PFSK-1 (cell line): ENCODE measurements around the gene GSKIP.

Experiments
- FOXP2 ChIP-seq: optimal IDR thresholded peaks from 2 replicates; pipeline ENCODE3; 2011; ENCODE audit warnings: borderline replicate concordance, control low read depth, inconsistent platforms; ENCODE audit not compliant: insufficient read depth; ENCODE audit errors: extremely low read length, extremely low read depth
- POLR2AphosphoS5 ChIP-seq: IDR thresholded peaks from 2 replicates; pipeline ENCODE4 v1.6.1; 2012; ENCODE audit warnings: low read depth, mild to moderate bottlenecking, control low read depth, low read length, moderate library complexity
- SIN3A ChIP-seq: IDR thresholded peaks from 2 replicates; pipeline ENCODE4 v1.6.1; 2012; ENCODE audit warnings: mild to moderate bottlenecking, low read length, moderate library complexity, borderline replicate concordance; ENCODE audit not compliant: insufficient read depth
- TAF1 ChIP-seq: IDR thresholded peaks from 2 replicates; pipeline ENCODE4 v1.6.1; 2012; ENCODE audit warnings: low read length, control low read depth, borderline replicate concordance; ENCODE audit not compliant: insufficient read depth
- TF ChIP-seq, protein P1 (sequence below), 2 experiments: IDR thresholded peaks; 2 replicates each; pipeline versions ENCODE4 v1.6.1 to v1.8.0; 2011 to 2012; ENCODE audit warnings: low read depth in 2 of 2, low read length in 2 of 2, control low read depth in 1 of 2, inconsistent platforms in 1 of 2, mild to moderate bottlenecking in 1 of 2, moderate library complexity in 1 of 2; ENCODE audit not compliant: insufficient read depth in 1 of 2

Gene GSKIP

DNA sequence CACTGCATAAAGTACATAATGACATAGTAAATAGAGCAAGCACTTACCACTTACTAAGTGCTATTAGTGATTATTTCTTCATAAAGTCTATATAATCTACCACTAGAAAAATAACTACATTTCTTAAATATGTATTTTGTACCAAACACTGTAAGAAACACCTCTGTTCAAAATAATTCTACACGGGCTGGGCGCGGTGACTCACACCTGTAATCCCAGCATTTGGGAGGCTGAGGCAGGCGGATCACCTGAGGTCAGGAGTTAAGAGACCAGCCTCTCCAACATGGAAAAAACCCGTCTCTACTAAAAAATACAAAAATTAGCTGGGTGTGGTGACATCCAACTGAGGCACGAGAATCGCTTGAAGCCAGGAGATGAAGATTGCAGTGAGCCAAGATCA, 39.1 kb upstream of the GSKIP start:
- TF ChIP-seq, protein P1, sequence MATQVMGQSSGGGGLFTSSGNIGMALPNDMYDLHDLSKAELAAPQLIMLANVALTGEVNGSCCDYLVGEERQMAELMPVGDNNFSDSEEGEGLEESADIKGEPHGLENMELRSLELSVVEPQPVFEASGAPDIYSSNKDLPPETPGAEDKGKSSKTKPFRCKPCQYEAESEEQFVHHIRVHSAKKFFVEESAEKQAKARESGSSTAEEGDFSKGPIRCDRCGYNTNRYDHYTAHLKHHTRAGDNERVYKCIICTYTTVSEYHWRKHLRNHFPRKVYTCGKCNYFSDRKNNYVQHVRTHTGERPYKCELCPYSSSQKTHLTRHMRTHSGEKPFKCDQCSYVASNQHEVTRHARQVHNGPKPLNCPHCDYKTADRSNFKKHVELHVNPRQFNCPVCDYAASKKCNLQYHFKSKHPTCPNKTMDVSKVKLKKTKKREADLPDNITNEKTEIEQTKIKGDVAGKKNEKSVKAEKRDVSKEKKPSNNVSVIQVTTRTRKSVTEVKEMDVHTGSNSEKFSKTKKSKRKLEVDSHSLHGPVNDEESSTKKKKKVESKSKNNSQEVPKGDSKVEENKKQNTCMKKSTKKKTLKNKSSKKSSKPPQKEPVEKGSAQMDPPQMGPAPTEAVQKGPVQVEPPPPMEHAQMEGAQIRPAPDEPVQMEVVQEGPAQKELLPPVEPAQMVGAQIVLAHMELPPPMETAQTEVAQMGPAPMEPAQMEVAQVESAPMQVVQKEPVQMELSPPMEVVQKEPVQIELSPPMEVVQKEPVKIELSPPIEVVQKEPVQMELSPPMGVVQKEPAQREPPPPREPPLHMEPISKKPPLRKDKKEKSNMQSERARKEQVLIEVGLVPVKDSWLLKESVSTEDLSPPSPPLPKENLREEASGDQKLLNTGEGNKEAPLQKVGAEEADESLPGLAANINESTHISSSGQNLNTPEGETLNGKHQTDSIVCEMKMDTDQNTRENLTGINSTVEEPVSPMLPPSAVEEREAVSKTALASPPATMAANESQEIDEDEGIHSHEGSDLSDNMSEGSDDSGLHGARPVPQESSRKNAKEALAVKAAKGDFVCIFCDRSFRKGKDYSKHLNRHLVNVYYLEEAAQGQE (IDR thresholded peaks at IDR 0.05; ENCODE audit: insufficient read depth in 1 of 2, low read depth in 2 of 2, low read length in 2 of 2) = no peak
- TF ChIP-seq POLR2AphosphoS5 (no peak), FOXP2 (no peak), SIN3A (no peak), TAF1 (no peak)

DNA sequence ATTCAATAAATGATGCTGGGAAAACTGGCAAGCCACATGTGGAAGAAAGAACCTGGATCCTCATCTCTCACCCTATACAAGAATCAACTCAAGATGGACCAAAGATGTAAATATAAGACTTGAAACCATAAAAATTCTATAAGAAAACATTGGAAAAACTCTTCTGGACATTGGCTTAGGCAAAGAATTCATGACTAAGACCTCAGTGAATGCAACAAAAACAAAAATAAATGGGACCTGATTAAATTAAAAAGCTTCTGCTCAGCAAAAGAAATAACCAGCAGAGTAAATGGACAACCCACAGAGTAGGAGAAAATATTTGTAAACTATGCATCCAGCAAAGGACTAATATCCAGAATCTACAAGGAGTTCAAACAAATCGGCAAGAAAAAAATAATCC, 24.8 kb upstream of the GSKIP start:
- TF ChIP-seq FOXP2 (no peak), TAF1 (no peak), POLR2AphosphoS5 (no peak), SIN3A (no peak)
- TF ChIP-seq, protein P1 (IDR thresholded peaks at IDR 0.05; ENCODE audit: insufficient read depth in 1 of 2, low read depth in 2 of 2, low read length in 2 of 2) = no peak

DNA sequence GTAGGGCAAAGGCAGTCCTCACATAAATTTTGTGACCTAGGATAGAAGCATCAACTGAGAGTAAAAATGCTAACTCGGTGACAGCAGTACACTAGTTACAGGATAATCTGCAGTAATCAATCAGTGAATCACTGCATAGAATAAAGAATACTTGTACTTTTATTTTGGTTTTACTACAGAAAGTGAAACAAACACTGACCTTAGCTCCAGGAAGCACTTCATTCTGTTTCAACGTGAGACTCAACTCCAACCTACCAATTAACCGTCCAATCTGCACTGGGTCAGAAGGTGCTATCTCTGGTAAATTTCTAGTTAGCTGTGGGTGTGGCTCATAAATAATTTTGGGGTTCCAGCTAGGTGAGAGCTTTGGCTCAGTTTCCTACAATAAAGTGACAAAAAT, 22.0 kb upstream of the GSKIP start:
- TF ChIP-seq FOXP2 = no peak
- no peak for TF ChIP-seq POLR2AphosphoS5
- TF ChIP-seq TAF1 = no peak
- no peak for TF ChIP-seq SIN3A
- TF ChIP-seq, protein P1 (IDR thresholded peaks at IDR 0.05; ENCODE audit: insufficient read depth in 1 of 2, low read depth in 2 of 2, low read length in 2 of 2) = no peak

DNA sequence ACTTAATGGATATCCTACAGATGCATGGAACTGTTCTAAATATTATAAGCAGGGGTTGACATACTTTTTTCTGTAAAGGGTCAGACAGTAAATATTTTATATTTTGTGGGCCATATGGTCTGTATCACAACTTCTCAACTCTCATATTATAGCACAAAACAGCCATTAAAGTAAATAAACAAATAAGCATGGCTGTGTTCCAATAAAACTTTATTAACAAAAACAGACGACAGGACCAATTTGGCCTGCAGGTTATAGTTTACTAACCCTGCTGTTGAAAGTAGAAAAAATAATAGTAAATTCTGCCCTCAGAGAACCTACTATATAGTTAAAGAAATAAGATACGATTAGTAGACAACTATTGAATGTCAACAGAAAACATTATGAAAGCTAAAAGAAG, 17.7 kb upstream of the GSKIP start:
- TF ChIP-seq FOXP2 (no peak), SIN3A (no peak), POLR2AphosphoS5 (no peak), TAF1 (no peak)
- TF ChIP-seq, protein P1 (IDR thresholded peaks at IDR 0.05; ENCODE audit: insufficient read depth in 1 of 2, low read depth in 2 of 2, low read length in 2 of 2) = no peak
